Neural progenitor cell (in vitro differentiated cells): ENCODE data around the gene PRH1. TPM values are rescaled to one million over a fixed set of nuclear protein-coding genes. Genes with fewer than 3 reads are reported as not detected.

ENCODE experiments used
- DNase-seq: peaks from one replicate; pipeline ENCODE4 v3.0.0-alpha.2; 2016; ENCODE audit warnings: low spot score
- H2AFZ ChIP-seq: fragments of 200-600 bp; sonication (generic); replicated peaks from 2 replicates; pipeline ENCODE4 v1.6.1; 2016; ENCODE audit warnings: antibody characterized with exemption
- H3F3A ChIP-seq: fragments of 200-600 bp; sonication (generic); 2 replicates; pipeline ENCODE4 v1.6.1; 2016; ENCODE audit warnings: antibody characterized with exemption, low read depth
- H3K27ac ChIP-seq: fragments of 200-600 bp; sonication (generic); 2 replicates; pipeline ENCODE4 v1.5.1; 2016; ENCODE audit warnings: mild to moderate bottlenecking
- H3K27me3 ChIP-seq: fragments of 200-600 bp; sonication (generic); 2 replicates; pipeline ENCODE4 v1.6.1; 2016; ENCODE audit warnings: mild to moderate bottlenecking, moderate library complexity
- H3K36me3 ChIP-seq: fragments of 200-600 bp; sonication (generic); 2 replicates; pipeline ENCODE4 v1.5.1; 2016
- H3K4me1 ChIP-seq: fragments of 200-600 bp; sonication (generic); 2 replicates; pipeline ENCODE4 v1.6.1; 2016; ENCODE audit warnings: mixed run types
- H3K4me2 ChIP-seq: fragments of 200-600 bp; sonication (generic); 2 replicates; pipeline ENCODE4 v1.6.1; 2016
- H3K4me3 ChIP-seq: fragments of 200-600 bp; sonication (generic); 2 replicates; pipeline ENCODE4 v1.5.1; 2016
- H3K79me2 ChIP-seq: fragments of 200-600 bp; sonication (generic); 2 replicates; pipeline ENCODE4 v1.6.1; 2016; ENCODE audit warnings: low read depth
- H3K9ac ChIP-seq: fragments of 200-600 bp; sonication (generic); 2 replicates; pipeline ENCODE4 v1.6.1; 2016
- H3K9me3 ChIP-seq: fragments of 200-600 bp; sonication (generic); 2 replicates; pipeline ENCODE4 v1.5.1; 2016; ENCODE audit warnings: low read depth
- H4K20me1 ChIP-seq: fragments of 200-600 bp; sonication (generic); 2 replicates; pipeline ENCODE4 v1.6.1; 2016; ENCODE audit warnings: low read depth
- H3K27ac Mint-ChIP-seq: 3 replicates; pipeline ENCODE4 v1.8.0; 2021; ENCODE audit warnings: mixed read lengths
- H3K27me3 Mint-ChIP-seq: 2 replicates; pipeline ENCODE4 v1.8.0; 2022; ENCODE audit warnings: low read depth, mild to moderate bottlenecking, inconsistent platforms, moderate library complexity, mixed read lengths; ENCODE audit not compliant: insufficient read depth
- H3K36me3 Mint-ChIP-seq: 3 replicates; pipeline ENCODE4 v1.8.0; 2021; ENCODE audit warnings: mixed read lengths
- H3K4me1 Mint-ChIP-seq: 3 replicates; pipeline ENCODE4 v1.8.0; 2021; ENCODE audit warnings: mixed read lengths
- H3K4me3 Mint-ChIP-seq: 3 replicates; pipeline ENCODE4 v1.8.0; 2021; ENCODE audit warnings: mild to moderate bottlenecking, moderate library complexity, mixed read lengths
- H3K9me3 Mint-ChIP-seq: 3 replicates; pipeline ENCODE4 v1.8.0; 2020; ENCODE audit warnings: mixed read lengths
- CTCF ChIP-seq: fragments of 200-600 bp; sonication (generic); IDR thresholded peaks from 2 replicates; pipeline ENCODE4 v1.5.1; 2017; ENCODE audit warnings: antibody characterized with exemption, mild to moderate bottlenecking
- EZH2 ChIP-seq: fragments of 200-600 bp; sonication (generic); IDR thresholded peaks from 2 replicates; pipeline ENCODE4 v1.6.1; 2017; ENCODE audit warnings: antibody characterized with exemption, mild to moderate bottlenecking, moderate library complexity
- EZH2phosphoT487 ChIP-seq: fragments of 200-600 bp; sonication (generic); IDR thresholded peaks from 2 replicates; pipeline ENCODE4 v1.6.1; 2017; ENCODE audit warnings: antibody characterized with exemption
- total RNA-seq: library from RNA; depleted of rRNA; stranded (reverse); fragments of >200 nt; gene quantifications from 2 replicates; pipeline ENCODE4 v1.2.3, GENCODE V29; 2015; ENCODE audit warnings: low replicate concordance

Gene PRH1
- 24.1 and 30.3 TPM in 2 replicates for total RNA-seq

GRCh38 chr12:10884086-10884725 is at the start of gene PRH1:
TSS of gene PRH1 (minus strand) at chr12:10884255. CDS start at chr12:10884217, 38 bp downstream.
- no peak within 1 kb of the TSS for H3K4me3 Mint-ChIP-seq
- H3K4me1 Mint-ChIP-seq: no peaks in the 10 kb centered on the region
- H3K36me3 Mint-ChIP-seq: peaks cover 8% of the 10 kb centered on the region
- DNase-seq: no peak
- Histone ChIP-seq H3K9ac (no peak within 1 kb of the TSS), H3K4me3 (no peak within 1 kb of the TSS), H3K79me2 (no peaks in the 10 kb centered on the region), H3K27ac (no peak within 1 kb of the TSS), H4K20me1 (no peaks in the 10 kb centered on the region), H3F3A (no peaks in the 10 kb centered on the region), H3K27me3 (no peaks in the 10 kb centered on the region), H2AFZ (no peak within 1 kb of the TSS), H3K4me2 (no peak within 1 kb of the TSS), H3K4me1 (no peaks in the 10 kb centered on the region), H3K9me3 (no peaks in the 10 kb centered on the region), H3K36me3 (no peaks in the 10 kb centered on the region)
- H3K9me3 Mint-ChIP-seq: no peaks in the 10 kb centered on the region
- no peak for TF ChIP-seq CTCF
- TF ChIP-seq EZH2phosphoT487: no peak
- TF ChIP-seq EZH2: no peak
- H3K27ac Mint-ChIP-seq: no peak within 1 kb of the TSS
- no peaks in the 10 kb centered on the region for H3K27me3 Mint-ChIP-seq

- Histone ChIP-seq H2AFZ (no peak within 1 kb of the TSS), H3K4me2 (no peak within 1 kb of the TSS), H3K36me3 (no peaks in the 10 kb centered on the region), H3K4me3 (no peak within 1 kb of the TSS), H3K27me3 (no peaks in the 10 kb centered on the region), H3K27ac (no peak within 1 kb of the TSS), H4K20me1 (no peaks in the 10 kb centered on the region), H3F3A (no peaks in the 10 kb centered on the region), H3K4me1 (no peaks in the 10 kb centered on the region), H3K9me3 (no peaks in the 10 kb centered on the region), H3K79me2 (no peaks in the 10 kb centered on the region), H3K9ac (no peak within 1 kb of the TSS)
- no peak within 1 kb of the TSS for H3K4me3 Mint-ChIP-seq
- H3K36me3 Mint-ChIP-seq: no peaks in the 10 kb centered on the region
- no peaks in the 10 kb centered on the region for H3K9me3 Mint-ChIP-seq
- TF ChIP-seq EZH2 (no peak), CTCF (no peak), EZH2phosphoT487 (no peak)
- H3K27me3 Mint-ChIP-seq: no peaks in the 10 kb centered on the region
- no peak within 1 kb of the TSS for H3K27ac Mint-ChIP-seq
- no peak for DNase-seq
- no peaks in the 10 kb centered on the region for H3K4me1 Mint-ChIP-seq
Measured at GRCh38 chr12:10928746-10929286, 44.8 kb upstream of the PRH1 start, which contains the start of gene PRH2. TSS of gene PRH2 (plus strand) at chr12:10929236. CDS start at chr12:10929274, 38 bp downstream.

- no peak overlapping the region for H3K9ac ChIP-seq
- TF ChIP-seq CTCF: no peak
- no peak for TF ChIP-seq EZH2phosphoT487
- TF ChIP-seq EZH2: no peak
- Mint-ChIP-seq H3K27me3 (no peaks in the 10 kb centered on the region), H3K27ac (no peak overlapping the region), H3K4me1 (no peaks in the 10 kb centered on the region), H3K9me3 (no peaks in the 10 kb centered on the region), H3K4me3 (no peak overlapping the region), H3K36me3 (no peaks in the 10 kb centered on the region)
- H3K27ac ChIP-seq: no peak overlapping the region
- no peak overlapping the region for H3K4me3 ChIP-seq
- H2AFZ ChIP-seq: no peak overlapping the region
- no peaks in the 10 kb centered on the region for H4K20me1 ChIP-seq
- no peaks in the 10 kb centered on the region for H3K4me1 ChIP-seq
- no peaks in the 10 kb centered on the region for H3K36me3 ChIP-seq
- no peaks in the 10 kb centered on the region for H3K27me3 ChIP-seq
- H3K9me3 ChIP-seq: no peaks in the 10 kb centered on the region
- H3F3A ChIP-seq: no peaks in the 10 kb centered on the region
- no peak overlapping the region for H3K4me2 ChIP-seq
- no peaks in the 10 kb centered on the region for H3K79me2 ChIP-seq
- no peak for DNase-seq
Measured at GRCh38 chr12:10926269-10926668, 42.2 kb upstream of the PRH1 start.
